Measurements from ENCODE around the gene CD81.

CD81 gene

DNA sequence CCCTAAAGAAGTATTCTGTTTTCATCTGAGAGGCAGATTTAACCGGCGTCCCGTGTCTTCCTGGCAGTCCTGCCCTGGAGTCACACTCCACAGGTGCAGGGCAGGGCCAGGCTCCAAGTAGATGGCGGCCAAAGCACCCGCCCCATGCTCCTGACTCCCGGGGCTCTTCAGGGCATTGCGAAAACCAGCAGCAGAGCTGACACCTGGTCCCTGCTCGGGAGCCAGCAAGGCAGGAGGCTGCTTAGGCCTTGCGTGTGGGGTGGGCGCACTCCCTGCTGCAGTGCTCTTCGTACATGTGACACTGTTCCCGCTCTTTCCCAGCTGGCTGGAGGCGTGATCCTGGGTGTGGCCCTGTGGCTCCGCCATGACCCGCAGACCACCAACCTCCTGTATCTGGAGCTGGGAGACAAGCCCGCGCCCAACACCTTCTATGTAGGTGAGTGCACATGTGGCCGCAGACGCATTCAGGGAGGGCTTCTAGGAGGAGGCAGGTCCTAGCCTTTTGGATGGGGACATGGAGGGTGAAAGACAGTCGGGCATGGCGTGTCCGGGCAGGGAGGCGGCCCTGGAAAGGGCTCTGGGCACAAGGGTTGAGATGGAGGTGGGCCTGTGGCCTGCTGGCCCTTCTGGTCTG lies 13.1 kb downstream of the CD81 start:
- DNase-seq (ENCODE audit: low spot score) = no peak

DNA sequence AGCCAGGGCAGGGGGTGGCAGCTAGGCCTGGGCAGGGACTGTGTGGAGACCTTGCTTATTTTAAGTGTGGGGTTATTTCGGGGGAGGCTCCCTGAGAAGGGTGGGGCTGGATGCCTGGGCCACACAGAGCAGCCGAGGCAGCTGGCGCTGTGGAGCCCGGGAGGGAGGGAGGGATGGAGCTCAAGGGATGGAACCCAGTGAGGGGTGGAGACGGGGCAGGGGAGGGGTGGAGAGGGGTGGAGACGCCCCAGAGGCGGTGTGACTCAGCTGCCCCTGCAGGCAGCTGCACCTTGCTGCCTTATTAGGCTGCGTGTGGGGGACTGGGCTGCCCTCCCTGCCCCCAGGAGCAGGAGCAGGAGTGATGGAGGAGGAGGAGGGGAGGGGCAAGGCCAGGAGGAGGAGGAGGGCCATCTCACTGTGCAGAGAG lies 13.6 kb downstream of the CD81 start:
- DNase-seq (ENCODE audit: low spot score) = peak; percentile 31

DNA sequence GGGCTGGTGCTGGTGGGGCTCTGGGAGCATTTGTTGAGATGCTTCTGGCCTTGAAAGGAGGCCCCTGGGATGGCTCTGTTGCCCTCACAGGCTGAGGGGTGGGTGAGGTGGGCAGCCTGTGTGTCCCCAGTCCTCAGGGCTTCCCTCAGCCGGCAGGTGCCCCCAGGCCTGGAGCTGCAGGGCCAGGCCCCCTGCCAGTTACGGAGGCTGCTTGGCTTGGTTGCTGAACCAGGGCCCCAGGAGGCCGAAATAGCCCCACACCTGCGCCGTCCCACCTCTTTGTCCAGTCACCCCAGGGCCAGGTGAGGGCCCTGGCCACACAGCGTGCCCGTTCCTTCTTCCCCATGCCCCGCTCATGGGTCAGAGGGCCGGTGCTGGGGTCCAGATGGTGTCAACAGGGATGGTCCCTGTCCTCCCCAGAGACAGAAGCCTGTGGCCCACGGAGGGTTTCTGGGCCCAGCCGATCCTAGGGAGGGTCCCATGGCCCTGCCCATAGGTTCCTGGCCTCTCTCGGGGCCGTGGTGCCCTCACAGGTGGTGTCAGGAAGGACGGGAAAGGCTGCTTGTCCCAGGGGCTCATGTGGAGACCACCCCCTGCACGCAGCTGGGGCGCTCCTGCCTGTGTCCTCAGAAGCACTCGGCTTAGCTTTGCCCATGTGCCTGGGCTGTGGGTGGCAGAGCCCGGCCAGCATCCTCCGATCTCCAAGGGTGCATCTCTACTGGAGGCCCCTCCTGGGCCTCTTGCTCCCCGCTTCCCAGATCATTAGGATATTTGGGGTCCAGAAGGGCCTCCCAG lies 14.3 kb downstream of the CD81 start:
- no peak for DNase-seq (ENCODE audit: low spot score)

DNA sequence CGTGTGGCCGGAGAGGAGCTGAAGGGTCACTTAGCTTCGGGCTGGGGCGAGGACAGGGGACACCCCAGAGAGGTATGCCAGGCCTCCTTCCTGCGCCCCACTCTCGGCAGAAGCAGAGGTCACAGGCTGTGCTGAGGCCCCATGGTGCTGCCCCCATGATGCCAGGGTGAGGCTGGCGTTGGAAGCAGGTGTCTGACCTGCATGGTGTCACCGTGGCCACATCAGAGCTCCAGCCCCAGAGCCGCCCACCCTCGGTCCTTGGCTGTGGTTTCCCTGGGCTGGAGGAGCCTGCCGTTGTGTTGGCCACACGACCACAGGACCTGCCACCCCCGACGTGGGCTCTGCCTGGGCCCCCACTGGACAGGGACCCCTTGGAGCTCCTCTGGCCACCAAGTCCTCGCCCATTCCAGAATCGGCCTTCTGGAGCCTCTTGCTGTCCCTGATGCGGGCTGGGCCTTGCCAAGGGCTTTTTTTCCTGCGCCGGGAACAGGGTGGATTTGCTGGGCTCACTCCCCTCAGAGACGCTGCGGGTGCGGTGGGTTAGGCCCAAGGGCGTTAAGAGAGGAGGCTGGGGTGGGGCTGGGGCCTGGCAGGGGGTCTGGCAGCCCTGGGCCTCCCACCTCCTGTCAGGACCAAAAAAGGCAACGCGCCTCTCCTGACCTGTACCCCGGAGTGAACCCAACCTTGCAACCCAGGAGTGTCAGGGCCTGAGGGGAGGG lies 15.3 kb downstream of the CD81 start:
- no peak for DNase-seq (ENCODE audit: low spot score)

DNA sequence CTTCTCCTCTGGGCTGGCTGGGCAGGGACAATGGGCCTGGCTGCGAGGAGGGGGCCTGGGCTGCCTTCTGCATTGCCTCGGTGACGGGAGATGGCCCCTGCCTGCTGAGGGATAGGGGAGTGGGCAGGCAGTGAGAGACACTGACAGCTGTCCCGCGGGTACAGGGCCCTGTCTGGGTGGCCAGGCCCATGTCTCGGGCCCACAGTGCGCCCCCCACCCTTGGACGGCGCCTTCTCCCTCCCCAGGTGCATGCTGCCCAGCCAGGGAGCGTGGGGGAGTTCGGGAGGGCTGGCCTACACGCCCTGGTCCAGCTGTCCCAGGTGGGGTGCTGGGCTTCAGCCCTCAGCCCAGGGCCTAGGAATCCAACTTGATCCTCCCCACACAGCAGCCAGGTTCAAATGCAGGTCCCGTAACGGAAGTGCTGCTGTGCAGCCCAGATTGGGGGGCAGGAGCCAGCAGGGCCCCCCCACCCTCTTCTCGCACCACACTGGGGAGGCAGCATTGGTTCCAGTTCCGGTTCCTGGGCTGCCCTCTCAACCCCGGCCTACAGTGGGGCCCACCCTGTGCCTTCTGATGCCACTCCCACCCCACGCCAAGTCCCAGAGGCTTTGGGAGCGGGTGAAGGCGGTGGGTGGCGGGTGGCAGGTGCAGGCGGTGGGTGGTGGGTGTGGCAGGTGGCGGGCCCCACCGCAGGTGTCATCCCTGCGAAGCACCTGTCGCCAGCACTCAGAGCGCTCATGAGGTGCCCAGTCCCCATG lies 16.2 kb downstream of the CD81 start:
- no peak for DNase-seq (ENCODE audit: low spot score)

DNA sequence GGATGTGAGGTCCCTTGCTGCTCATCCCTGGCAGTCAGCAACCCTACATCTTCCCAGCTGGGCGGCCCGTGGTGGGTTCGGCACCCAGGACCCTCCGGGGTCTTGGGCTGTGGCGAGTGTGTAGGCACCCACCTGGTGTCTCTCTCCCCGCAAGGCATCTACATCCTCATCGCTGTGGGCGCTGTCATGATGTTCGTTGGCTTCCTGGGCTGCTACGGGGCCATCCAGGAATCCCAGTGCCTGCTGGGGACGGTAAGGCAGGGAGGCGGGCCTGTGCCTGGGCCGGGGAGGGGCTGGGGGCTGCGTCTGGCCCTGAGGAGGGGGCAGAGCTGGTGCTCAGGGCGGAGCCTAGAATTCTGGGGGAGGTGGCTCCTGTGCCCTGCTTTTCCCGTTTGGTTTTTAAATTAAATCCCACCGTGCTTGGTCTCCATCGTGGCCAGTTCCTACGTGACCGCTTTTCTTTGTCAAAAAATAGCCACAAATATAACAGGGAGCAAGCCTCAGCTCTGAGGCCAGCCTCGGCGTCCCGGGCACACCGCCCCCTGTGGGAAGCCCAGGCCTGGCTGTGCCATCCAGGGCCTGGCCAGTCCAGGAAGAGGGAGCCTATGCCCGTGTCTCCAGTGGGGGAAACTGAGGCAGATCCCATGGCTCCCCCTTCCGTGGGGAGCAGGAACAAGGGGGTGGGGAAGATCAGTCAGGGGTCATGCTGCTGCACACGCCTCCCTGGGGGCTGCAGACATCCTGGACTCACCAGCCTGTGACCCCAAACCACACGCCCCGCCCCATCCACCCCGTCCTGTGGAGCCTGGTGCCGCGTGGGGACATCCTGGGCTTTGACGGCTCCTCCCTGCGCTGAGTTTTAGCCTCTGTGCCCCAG lies 17.1 kb downstream of the CD81 start:
- no peak for DNase-seq (ENCODE audit: low spot score)

DNA sequence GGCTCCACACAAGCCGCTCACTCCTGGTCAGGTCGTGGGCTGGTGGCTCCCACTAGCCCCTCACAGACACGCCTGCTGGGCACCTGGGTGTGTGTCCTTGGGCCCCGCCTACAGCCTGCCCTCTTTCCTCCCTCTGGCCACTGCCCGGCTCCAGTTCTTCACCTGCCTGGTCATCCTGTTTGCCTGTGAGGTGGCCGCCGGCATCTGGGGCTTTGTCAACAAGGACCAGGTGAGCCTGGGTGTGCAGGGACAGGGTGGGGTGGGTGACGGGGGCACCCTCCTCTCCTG lies 17.7 kb downstream of the CD81 start:
- no peak for DNase-seq (ENCODE audit: low spot score)

DNA sequence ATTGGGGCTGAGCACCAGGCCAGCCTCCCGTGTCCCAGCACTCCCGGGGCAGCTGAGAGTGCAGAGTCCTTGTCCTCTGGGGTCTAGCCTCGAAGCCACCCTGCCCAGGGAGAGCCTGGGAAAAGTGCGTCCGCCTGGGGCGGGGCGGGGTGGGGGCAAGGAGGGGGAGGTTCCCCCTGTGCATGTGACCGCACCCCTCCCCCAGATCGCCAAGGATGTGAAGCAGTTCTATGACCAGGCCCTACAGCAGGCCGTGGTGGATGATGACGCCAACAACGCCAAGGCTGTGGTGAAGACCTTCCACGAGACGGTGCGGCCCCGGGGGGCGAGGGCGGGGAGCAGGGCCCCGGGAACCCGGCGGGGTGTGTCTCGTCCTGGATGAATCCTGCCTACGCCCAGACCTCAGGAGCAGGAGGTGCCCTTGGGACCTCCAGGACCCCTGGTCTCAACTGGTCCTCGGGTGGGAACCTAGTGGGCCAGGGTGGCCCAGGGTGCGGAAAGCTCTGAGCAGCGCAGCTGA lies 18.2 kb downstream of the CD81 start:
- no peak for DNase-seq (ENCODE audit: low spot score)

DNA sequence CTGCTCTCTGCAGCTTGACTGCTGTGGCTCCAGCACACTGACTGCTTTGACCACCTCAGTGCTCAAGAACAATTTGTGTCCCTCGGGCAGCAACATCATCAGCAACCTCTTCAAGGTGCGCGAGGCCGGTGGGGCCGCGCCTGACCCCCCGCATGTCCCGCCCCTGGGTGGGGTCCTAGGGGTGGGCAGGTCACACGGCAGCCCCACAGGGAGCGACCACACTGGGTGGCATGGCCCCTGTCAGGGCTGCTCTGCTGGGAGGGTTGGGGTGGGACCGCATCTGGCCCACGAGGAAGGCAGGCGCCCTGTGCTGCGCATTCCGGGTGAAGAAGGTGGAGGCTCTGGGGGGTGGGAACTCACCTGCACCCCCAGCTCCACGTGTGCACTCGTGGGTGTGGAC lies 18.7 kb downstream of the CD81 start:
- no peak for DNase-seq (ENCODE audit: low spot score)

DNA sequence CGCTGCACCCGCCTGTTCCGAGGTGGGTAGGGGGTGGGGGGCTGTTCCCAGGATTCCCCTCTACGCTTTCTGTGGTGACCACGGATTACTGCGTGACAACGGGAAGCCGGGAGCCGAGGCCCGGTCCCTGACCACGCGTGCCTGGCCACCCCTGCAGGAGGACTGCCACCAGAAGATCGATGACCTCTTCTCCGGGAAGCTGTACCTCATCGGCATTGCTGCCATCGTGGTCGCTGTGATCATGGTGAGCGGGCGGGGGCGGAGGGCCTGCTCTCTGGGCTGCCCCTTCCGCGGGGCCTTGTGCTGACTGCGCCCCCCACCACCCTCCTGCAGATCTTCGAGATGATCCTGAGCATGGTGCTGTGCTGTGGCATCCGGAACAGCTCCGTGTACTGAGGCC lies 19.4 kb downstream of the CD81 start:
- no peak for DNase-seq (ENCODE audit: low spot score)

DNA sequence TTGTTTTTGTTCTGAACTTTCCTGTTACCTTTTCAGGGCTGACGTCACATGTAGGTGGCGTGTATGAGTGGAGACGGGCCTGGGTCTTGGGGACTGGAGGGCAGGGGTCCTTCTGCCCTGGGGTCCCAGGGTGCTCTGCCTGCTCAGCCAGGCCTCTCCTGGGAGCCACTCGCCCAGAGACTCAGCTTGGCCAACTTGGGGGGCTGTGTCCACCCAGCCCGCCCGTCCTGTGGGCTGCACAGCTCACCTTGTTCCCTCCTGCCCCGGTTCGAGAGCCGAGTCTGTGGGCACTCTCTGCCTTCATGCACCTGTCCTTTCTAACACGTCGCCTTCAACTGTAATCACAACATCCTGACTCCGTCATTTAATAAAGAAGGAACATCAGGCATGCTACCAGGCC lies 19.9 kb downstream of the CD81 start:
- no peak for DNase-seq (ENCODE audit: low spot score)

DNA sequence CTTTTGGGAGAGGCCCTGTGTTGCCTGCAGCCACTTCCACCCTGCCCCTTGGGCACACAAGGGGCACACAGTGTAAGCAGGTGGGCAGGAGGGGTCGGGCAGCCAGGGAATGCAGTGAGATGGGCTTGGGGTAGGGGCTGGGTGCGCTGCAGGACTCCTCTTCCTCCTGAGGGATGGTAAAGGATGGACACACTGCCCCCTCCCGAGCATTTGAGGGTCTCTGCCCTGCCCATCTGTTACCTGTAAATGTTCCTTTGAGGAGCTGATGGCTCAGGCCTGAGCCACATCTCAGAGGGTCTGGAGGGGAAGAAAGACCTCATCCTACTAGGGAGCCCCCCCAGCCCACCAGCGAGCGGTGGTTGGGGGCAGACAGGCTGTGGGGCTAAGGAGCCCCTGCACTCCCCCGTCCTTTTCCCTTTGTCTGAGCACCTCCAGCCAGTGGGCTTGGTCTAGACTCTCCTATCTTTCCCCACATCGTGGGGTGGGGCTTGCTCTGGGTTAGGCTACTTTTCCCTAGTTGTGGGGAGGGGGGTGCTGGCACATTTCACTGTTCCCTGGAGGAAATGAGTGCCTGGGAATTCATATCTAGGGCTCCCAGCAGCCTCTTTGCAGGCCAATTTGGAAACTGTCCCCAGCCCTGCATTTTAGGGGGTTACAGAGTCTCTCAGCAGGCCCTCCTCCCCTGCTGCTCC lies 21.7 kb downstream of the CD81 start:
- no peak for DNase-seq (ENCODE audit: low spot score)

DNA sequence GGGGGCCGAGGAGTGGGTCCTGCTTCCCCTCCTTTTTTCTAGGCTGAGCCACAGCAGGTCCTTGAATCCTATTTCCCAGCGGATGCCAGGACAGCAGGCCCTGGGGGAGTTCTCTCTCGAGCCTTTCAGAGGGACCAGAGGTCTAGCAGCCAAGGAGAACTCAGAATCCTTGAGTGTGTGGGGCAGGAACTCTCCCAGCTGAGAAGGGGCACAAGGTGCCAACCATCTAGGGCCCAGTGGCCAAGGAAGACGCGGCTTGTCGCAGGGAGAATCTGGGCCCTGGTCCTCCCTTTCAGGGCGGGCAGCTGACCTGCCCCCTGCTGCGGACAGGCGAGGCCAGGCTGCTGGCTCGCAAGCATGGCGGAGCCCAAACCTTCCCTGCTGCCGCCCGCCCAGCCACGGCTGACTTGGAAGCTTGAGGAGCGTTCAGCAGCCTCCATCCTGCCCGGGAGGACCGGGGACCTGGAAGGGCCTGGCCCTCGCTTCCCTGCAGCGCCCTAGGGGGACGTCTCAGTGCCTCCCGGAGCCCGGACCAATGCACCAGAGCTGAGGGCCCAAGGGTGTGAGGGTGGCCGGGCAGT lies 22.5 kb downstream of the CD81 start:
- no peak for DNase-seq (ENCODE audit: low spot score)

DNA sequence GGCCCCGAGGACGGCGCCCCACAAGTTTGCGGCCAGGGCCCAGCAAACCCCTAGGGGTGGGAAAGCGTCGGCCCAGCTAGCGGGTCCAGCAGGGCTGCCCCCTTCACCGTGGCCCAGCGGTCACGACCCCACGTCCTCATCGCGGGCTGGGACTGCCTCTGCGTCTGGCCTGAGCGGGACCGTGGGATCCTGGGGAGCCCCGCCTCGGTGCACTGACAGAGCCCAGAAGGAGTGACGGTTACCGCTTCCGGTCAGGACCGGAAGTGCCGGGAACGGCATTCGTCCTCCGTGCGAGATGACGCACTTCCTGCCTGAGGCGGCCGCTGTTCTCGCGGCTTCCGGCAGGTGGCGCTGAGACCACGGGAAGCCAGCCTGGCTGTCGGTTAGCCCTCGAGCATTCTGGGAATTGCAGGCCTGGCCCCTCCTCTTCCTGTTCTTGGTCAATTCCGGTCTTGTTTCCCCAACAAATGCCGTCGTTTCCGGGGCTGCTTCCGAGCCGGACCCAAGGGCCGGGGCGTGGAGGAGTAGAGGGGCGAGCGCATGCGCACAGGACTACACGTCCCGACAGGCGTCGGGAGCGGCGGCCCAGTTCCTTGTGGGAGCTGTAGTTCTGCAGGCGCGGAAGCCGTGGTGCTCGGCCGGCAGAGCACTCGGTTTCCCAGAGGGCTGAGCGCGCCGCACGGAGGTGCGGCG lies 23.1 kb downstream of the CD81 start, which contains the start of gene TSSC4:
TSSC4 (plus strand) TSS at position 682 of the 693 bp plus-strand sequence. CDS start 1,884 bp downstream, outside the sequence.
- DNase-seq (ENCODE audit: low spot score) = peak; percentile 100

DNA sequence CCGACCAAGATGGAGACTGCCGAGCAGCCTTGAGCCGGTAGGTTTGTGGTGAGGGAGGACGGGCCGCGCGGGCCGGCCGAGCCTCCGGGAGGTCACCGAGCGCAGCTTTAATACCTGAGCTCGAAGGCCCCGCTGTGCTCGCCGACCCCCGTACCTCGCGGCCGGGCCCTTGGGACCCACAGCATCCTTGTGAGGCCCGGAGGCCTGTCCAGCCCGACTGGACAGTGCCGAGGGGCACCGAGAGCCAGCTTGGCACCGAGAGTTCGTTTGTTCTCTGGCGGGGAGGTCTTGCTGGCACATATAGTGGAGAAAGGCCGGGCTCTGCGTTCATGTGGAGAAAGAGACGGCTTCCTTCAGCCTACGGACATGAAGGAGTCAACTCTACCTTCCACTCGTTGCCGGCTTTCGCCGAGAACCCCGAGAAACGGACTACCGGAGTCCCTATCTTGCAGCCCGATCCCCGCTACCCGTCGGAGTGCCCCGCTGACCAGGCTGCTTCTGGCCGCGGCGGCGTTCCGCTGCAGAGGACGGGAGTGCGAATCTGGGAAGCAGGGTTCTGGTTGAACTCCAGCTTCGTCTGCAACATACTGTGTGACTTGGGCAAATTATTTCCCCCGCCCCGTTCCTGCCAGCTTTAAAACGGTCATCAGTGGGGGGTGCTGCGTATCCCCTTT lies 23.8 kb downstream of the CD81 start:
- no peak for DNase-seq (ENCODE audit: low spot score)

DNA sequence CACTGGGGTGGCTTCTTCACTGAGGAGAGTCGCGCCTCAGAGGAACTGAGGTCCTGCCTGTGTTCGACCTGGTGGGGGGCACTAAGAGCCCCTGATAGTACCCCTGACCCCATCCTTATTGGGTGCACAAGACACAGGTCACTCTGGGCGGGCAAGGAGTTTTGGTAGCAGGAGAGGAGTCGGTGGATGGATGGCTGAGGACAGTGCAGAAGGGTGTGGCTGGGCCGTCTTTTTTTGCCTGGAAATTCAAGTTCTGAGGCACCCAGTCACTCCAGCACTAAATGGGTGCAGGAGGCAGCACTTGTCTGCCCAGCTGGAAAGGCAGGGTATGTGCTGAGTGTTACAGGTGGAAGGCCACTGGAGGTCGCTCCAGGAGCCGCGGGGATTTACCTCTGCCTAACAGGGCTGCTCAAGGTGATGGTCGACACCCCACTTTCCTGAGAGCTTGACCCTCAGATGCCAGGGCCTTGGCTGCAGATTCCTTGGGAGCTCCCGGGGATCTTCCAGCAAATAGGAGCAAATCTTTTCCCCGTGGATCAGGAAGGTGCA lies 24.4 kb downstream of the CD81 start:
- DNase-seq (ENCODE audit: low spot score) = no peak

DNA sequence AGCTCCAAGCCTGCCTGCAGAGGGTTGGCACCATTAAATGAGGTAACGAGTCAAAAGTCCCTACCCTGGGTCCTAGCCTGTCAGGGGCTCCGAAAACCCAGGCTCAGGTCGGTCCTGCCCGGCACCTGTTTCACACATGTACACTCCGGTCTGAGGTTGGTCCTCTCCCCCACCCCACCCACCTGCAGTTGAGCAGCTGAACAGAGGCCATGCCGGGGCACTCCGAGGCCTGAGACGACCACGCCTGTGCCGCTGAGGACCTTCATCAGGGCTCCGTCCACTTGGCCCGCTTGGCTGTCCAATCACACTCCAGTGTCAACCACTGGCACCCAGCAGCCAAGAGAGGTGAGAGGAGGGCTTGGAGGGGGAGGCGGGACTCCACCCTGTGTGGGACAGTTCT lies 25.0 kb downstream of the CD81 start:
- DNase-seq (ENCODE audit: low spot score) = no peak

DNA sequence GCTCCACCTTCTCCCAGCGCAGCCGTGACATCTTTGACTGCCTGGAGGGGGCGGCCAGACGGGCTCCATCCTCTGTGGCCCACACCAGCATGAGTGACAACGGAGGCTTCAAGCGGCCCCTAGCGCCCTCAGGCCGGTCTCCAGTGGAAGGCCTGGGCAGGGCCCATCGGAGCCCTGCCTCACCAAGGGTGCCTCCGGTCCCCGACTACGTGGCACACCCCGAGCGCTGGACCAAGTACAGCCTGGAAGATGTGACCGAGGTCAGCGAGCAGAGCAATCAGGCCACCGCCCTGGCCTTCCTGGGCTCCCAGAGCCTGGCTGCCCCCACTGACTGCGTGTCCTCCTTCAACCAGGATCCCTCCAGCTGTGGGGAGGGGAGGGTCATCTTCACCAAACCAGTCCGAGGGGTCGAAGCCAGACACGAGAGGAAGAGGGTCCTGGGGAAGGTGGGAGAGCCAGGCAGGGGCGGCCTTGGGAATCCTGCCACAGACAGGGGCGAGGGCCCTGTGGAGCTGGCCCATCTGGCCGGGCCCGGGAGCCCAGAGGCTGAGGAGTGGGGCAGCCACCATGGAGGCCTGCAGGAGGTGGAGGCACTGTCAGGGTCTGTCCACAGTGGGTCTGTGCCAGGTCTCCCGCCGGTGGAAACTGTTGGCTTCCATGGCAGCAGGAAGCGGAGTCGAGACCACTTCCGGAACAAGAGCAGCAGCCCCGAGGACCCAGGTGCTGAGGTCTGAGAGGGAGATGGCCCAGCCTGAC lies 26.0 kb downstream of the CD81 start:
- no peak for DNase-seq (ENCODE audit: low spot score)

Data from hematopoietic multipotent progenitor cell treated with erythropoietin and hydrocortisone succinate and interleukin-3 and kit ligand, for 15 days (in vitro differentiated cells).